ELF-1 (cell line): Measurements from ENCODE around the gene NCAM1.
A peak's percentile ranks its signal among the peaks of the same experiment; 100 is the strongest.
"Not testable (repeated sequence)": the region's sequence is repeated elsewhere in the genome, so short reads cannot be mapped to it uniquely, and the experiment has no call there.

Source experiments
- DNase-seq: peaks from one replicate; pipeline ENCODE4 v3.0.0-alpha.2; 2016; ENCODE audit warnings: low read depth, low spot score

NCAM1 gene

GRCh38 chr11:113274713-113275582 is 313.7 kb downstream of the NCAM1 start:
- peak; percentile 65 for DNase-seq

GRCh38 chr11:113275602-113276001 is 314.4 kb downstream of the NCAM1 start:
- DNase-seq: no peak

- DNase-seq: no peak
These were observed 315.2 kb downstream of the NCAM1 start for GRCh38 chr11:113276466-113276865.

GRCh38 chr11:113277907-113278306 is 316.7 kb downstream of the NCAM1 start:
- DNase-seq: no peak

GRCh38 chr11:113278481-113278880 is 317.3 kb downstream of the NCAM1 start:
- no peak for DNase-seq

GRCh38 chr11:113278925-113279324 is 317.7 kb downstream of the NCAM1 start:
- no peak for DNase-seq

GRCh38 chr11:113279591-113279990 is 318.4 kb downstream of the NCAM1 start:
- no peak for DNase-seq

- DNase-seq: no peak
These were observed 320.0 kb downstream of the NCAM1 start for GRCh38 chr11:113281052-113281725.

- DNase-seq: no peak
These were observed 321.7 kb downstream of the NCAM1 start for GRCh38 chr11:113282898-113283437.

GRCh38 chr11:113283881-113284280 is 322.7 kb downstream of the NCAM1 start:
- DNase-seq: no peak

GRCh38 chr11:113286009-113286408 is 324.8 kb downstream of the NCAM1 start:
- no peak for DNase-seq

GRCh38 chr11:113286509-113287497 is 325.6 kb downstream of the NCAM1 start:
- DNase-seq: no peak

- DNase-seq: no peak
These were observed 326.6 kb downstream of the NCAM1 start for GRCh38 chr11:113287801-113288200.

- DNase-seq: no peak
These were observed 327.2 kb downstream of the NCAM1 start for GRCh38 chr11:113288286-113288863.

- peak; percentile 89 for DNase-seq
These were observed 328.4 kb downstream of the NCAM1 start for GRCh38 chr11:113289431-113290187.

- DNase-seq: peak; percentile 9
These were observed 332.7 kb downstream of the NCAM1 start for GRCh38 chr11:113293936-113294335.

GRCh38 chr11:113295993-113296392 is 334.8 kb downstream of the NCAM1 start:
- DNase-seq: no peak

- DNase-seq: peak; percentile 59
These were observed 335.4 kb downstream of the NCAM1 start for GRCh38 chr11:113296447-113297205.

GRCh38 chr11:113298496-113298895 is 337.3 kb downstream of the NCAM1 start:
- DNase-seq: not testable (repeated sequence)

- DNase-seq: no peak
These were observed 343.7 kb downstream of the NCAM1 start for GRCh38 chr11:113304916-113305315.
